WERI-Rb-1 (cell line): ENCODE measurements around the gene SYNDIG1.

Experiments used
- DNase-seq: peaks from one replicate; pipeline ENCODE4 v3.0.0-alpha.2; 2020
- H3K27ac ChIP-seq: fragments of 250-450 bp; sonication (Bioruptor Pico); 2 replicates; pipeline ENCODE4 v1.5.1; 2020; ENCODE audit warnings: mild to moderate bottlenecking, moderate library complexity
- H3K27me3 ChIP-seq: fragments of 250-450 bp; sonication (Bioruptor Pico); 2 replicates; pipeline ENCODE4 v1.5.1; 2021; ENCODE audit warnings: mild to moderate bottlenecking, low read depth, moderate library complexity; ENCODE audit not compliant: insufficient read depth, severe bottlenecking
- H3K36me3 ChIP-seq: fragments of 250-450 bp; sonication (Bioruptor Pico); 2 replicates; pipeline ENCODE4 v1.5.1; 2020; ENCODE audit warnings: mild to moderate bottlenecking, moderate library complexity
- H3K4me3 ChIP-seq: 2 replicates; pipeline ENCODE4 v1.5.1; 2011; ENCODE audit warnings: low read depth, mild to moderate bottlenecking, control low read depth, low read length
- H3K9me3 ChIP-seq: fragments of 250-450 bp; sonication (Bioruptor Pico); 2 replicates; pipeline ENCODE4 v1.5.1; 2021; ENCODE audit warnings: mild to moderate bottlenecking, moderate library complexity; ENCODE audit not compliant: severe bottlenecking
- CTCF ChIP-seq: IDR thresholded peaks from 2 replicates; pipeline ENCODE4 v1.5.1; 2011; ENCODE audit warnings: low read depth, mild to moderate bottlenecking, control low read depth, inconsistent platforms, low read length

SYNDIG1 gene

DNA sequence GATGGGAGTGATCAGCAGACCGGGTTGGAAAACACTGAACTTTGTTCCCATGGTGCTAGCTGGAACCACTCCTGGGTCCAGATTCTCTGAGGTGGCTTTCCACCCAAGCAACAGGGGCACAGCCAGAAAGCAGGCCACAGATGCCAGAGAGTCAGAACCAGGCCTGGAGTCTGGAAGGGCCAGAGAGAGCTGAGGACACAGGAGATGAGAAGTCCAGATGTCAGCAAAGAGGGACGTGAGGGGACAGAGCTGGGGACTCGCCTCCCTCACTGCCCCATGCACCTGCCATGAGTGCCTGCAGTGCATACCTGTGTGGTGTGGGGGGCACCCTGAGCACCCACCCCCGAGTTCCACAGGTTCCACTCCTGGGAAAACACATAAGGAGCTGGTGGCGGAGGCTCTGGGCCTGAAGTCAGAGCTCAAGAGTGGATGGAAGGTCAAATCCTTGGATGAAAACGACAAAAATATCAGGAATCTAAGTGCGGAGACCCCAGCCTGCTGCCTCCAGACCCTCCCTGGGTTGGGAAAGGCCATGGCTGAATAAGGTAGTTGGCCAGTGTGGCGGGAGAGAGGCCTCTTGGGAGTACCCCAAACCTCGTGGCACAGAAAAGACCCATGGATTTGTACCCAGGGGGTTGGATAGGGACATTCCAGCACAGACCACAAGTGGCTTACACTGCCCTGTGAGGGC, 224.2 kb downstream of the SYNDIG1 start:
- DNase-seq: no peak
- Histone ChIP-seq H3K4me3 (no peak overlapping the region), H3K36me3 (no peaks in the 10 kb centered on the region), H3K27ac (no peak overlapping the region), H3K9me3 (no peaks in the 10 kb centered on the region), H3K27me3 (no peaks in the 10 kb centered on the region)
- TF ChIP-seq CTCF: no peak

GRCh38 chr20:24694157-24694726, 224.8 kb downstream of the SYNDIG1 start:
- no peaks in the 10 kb centered on the region for H3K9me3 ChIP-seq
- no peak for DNase-seq
- H3K27ac ChIP-seq: no peak overlapping the region
- H3K36me3 ChIP-seq: no peaks in the 10 kb centered on the region
- no peaks in the 10 kb centered on the region for H3K27me3 ChIP-seq
- TF ChIP-seq CTCF: no peak
- H3K4me3 ChIP-seq: no peak overlapping the region

DNA sequence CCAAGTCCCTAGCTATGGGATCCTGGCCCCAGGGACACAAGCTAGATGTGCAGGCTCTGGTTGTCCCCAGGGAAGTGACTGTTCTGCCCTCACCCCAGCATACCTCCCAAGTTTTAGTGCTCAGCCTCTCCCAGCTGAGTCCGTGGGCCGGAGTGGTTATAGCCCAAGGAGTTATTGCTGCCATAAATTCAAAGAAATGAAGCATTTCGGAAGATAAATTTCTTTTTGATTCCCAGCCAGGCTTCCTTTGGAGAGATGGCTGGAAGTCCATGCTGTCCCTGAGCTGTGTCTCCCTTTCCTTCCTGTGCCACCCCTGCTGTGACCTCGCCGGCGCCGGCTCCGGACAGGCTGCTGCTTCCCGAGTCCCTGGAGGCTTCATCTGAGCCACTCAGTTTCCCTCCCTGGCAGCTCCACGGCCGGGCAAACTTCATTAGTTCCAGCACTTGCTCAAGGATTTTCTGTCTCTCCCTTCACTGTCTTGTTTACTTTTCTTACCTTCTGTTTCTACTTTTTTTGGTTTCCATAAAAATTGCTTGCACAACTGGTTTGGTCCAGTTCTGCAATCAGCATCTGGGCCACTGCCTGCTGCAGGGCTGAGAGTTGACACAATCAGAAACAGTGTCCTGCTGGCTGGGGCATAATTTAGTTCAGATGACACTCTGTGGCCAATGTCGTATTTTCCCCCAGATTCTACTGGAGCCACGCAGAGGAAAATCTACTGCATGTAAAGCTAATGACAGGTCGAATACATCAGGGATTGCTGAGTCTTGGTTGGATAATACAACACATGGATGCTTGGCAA, 225.5 kb downstream of the SYNDIG1 start:
- no peak overlapping the region for H3K4me3 ChIP-seq
- no peak for TF ChIP-seq CTCF
- H3K27ac ChIP-seq: no peak overlapping the region
- DNase-seq: no peak
- no peaks in the 10 kb centered on the region for H3K9me3 ChIP-seq
- H3K27me3 ChIP-seq: no peaks in the 10 kb centered on the region
- H3K36me3 ChIP-seq: no peaks in the 10 kb centered on the region

- no peak overlapping the region for H3K27ac ChIP-seq
- no peaks in the 10 kb centered on the region for H3K36me3 ChIP-seq
- DNase-seq: no peak
- no peak for TF ChIP-seq CTCF
- no peak overlapping the region for H3K4me3 ChIP-seq
- no peaks in the 10 kb centered on the region for H3K27me3 ChIP-seq
- no peaks in the 10 kb centered on the region for H3K9me3 ChIP-seq
These were observed 226.2 kb downstream of the SYNDIG1 start for GRCh38 chr20:24695529-24696225.

DNA sequence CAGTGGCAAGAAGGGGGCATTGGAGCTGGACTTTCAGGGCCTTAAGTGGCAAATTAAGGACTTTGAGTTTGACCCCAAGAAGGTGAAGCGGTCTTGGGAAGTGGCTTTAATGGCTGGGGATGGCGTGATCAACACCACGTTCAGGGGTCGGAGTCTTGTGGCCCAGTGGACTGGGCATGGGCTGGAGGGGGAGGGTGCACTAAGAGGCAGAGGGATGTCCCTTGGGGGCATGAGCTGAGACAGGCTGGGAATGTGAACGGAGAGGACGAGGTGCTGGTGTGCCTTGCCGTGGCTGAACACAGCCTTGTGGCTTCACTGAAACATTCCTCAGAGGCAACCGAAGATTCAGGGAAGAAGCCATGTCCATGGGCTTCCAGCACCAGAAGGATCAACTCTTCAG, 227.0 kb downstream of the SYNDIG1 start:
- Histone ChIP-seq H3K27me3 (no peaks in the 10 kb centered on the region), H3K36me3 (no peaks in the 10 kb centered on the region), H3K27ac (no peak overlapping the region), H3K4me3 (no peak overlapping the region), H3K9me3 (no peaks in the 10 kb centered on the region)
- no peak for TF ChIP-seq CTCF
- DNase-seq: no peak
